22Rv1 (cell line): ENCODE results near the gene GOSR1.

Source experiments
- ZFX ChIP-seq: fragments of 450-650 bp; IDR thresholded peaks from 2 replicates; pipeline ENCODE4 v1.6.1; 2017; ENCODE audit warnings: antibody characterized with exemption, borderline replicate concordance
- TF ChIP-seq, protein P1 (sequence below): fragments of 450-650 bp; IDR thresholded peaks from 2 replicates; pipeline ENCODE4 v1.5.1; 2017; ENCODE audit warnings: mild to moderate bottlenecking

DNA sequence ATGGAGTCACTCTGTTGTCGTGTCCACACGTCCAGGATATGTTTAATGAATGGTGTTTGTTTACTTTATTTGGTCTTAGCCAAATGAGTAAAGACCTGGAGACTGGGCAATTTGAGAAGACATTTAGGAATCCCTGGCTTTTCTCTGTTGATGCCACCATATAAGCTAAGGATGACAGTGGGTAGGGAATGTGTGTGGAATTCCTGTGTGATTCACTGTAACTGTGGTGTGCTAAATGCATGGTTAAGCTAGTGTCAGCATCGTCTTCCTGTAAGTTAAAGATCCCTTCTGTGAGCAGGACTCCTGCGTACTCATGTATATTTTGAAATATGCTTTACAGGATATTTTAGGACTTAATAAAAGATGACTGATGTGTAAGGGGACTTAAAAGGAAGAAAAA, 26.4 kb downstream of the GOSR1 start:
- TF ChIP-seq, protein P1, sequence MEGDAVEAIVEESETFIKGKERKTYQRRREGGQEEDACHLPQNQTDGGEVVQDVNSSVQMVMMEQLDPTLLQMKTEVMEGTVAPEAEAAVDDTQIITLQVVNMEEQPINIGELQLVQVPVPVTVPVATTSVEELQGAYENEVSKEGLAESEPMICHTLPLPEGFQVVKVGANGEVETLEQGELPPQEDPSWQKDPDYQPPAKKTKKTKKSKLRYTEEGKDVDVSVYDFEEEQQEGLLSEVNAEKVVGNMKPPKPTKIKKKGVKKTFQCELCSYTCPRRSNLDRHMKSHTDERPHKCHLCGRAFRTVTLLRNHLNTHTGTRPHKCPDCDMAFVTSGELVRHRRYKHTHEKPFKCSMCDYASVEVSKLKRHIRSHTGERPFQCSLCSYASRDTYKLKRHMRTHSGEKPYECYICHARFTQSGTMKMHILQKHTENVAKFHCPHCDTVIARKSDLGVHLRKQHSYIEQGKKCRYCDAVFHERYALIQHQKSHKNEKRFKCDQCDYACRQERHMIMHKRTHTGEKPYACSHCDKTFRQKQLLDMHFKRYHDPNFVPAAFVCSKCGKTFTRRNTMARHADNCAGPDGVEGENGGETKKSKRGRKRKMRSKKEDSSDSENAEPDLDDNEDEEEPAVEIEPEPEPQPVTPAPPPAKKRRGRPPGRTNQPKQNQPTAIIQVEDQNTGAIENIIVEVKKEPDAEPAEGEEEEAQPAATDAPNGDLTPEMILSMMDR = no peak
- no peak for TF ChIP-seq ZFX
